PC-3 (cell line): ENCODE data around the gene GUCA2A. TPM values are rescaled to one million over a fixed set of nuclear protein-coding genes. Genes with fewer than 3 reads are reported as not detected.

Experiments used
- ATAC-seq: fragments of 200-7000 bp; cut with Tn5 transposase; 2 replicates; pipeline ENCODE4 v1.9.1; 2020; ENCODE audit warnings: mild to moderate bottlenecking, moderate library complexity
- BruUV-seq: library from RNA; stranded (reverse); fragments of 400-500 nt; replicated peaks from 2 replicates; lab custom pipeline; 2021; lab: Mats Ljungman, UMichigan
- CTCF ChIA-PET: fragments of 300-600 bp; sonication (Branson Sonifier 250); formaldehyde crosslinking; loops from one replicate; lab custom pipeline; 2022; ENCODE audit warnings: antibody characterized with exemption; lab: Charles Lee
- POLR2A ChIA-PET: fragments of 300-600 bp; sonication (Branson Sonifier 250); formaldehyde crosslinking; loops from one replicate; lab custom pipeline; 2022; ENCODE audit warnings: antibody characterized with exemption; ENCODE audit not compliant: unreplicated experiment; lab: Charles Lee
- DNase-seq: peaks from one replicate; pipeline ENCODE4 v3.0.0-alpha.2; 2015
- H2AFZ ChIP-seq: fragments of 300-600 bp; sonication (generic); 2 replicates; pipeline ENCODE4 v1.6.0; 2016; ENCODE audit warnings: antibody characterized with exemption, low read length
- H3F3A ChIP-seq: fragments of 300-600 bp; sonication (generic); one replicate; pipeline ENCODE4 v1.6.0; 2017; ENCODE audit warnings: antibody characterized with exemption, low read length, control low read depth, mild to moderate bottlenecking; ENCODE audit not compliant: unreplicated experiment
- H3K27ac ChIP-seq: fragments of 300-600 bp; sonication (generic); 2 replicates; pipeline ENCODE4 v1.5.1; 2016; ENCODE audit warnings: mild to moderate bottlenecking, low read length
- H3K27me3 ChIP-seq: fragments of 300-600 bp; sonication (generic); 2 replicates; pipeline ENCODE4 v1.6.1; 2016; ENCODE audit warnings: low read length, mixed read lengths
- H3K36me3 ChIP-seq: fragments of 300-600 bp; sonication (generic); 2 replicates; pipeline ENCODE4 v1.6.1; 2016; ENCODE audit warnings: low read depth, mixed run types, low read length, mixed read lengths
- H3K4me1 ChIP-seq: fragments of 300-600 bp; sonication (generic); 2 replicates; pipeline ENCODE4 v1.5.1; 2016; ENCODE audit warnings: low read length; ENCODE audit not compliant: insufficient read depth
- H3K4me2 ChIP-seq: fragments of 300-600 bp; sonication (generic); 2 replicates; pipeline ENCODE4 v1.6.0; 2016; ENCODE audit warnings: low read length
- H3K4me3 ChIP-seq: fragments of 300-600 bp; sonication (generic); 2 replicates; pipeline ENCODE4 v1.5.1; 2016; ENCODE audit warnings: mild to moderate bottlenecking, low read length, mixed read lengths
- H3K79me2 ChIP-seq: fragments of 300-600 bp; sonication (generic); 2 replicates; pipeline ENCODE4 v1.6.1; 2017; ENCODE audit warnings: low read length, mixed read lengths
- H3K9ac ChIP-seq: fragments of 300-600 bp; sonication (generic); 2 replicates; pipeline ENCODE4 v1.6.0; 2016; ENCODE audit warnings: mild to moderate bottlenecking, low read length
- H3K9me2 ChIP-seq: fragments of 300-600 bp; sonication (generic); replicated peaks from 2 replicates; pipeline ENCODE4 v1.6.1; 2016; ENCODE audit warnings: mixed run types, low read length, mixed read lengths
- H3K9me3 ChIP-seq: fragments of 300-600 bp; sonication (generic); 2 replicates; pipeline ENCODE4 v1.6.1; 2016; ENCODE audit warnings: low read length, mixed read lengths
- H4K20me1 ChIP-seq: fragments of 300-600 bp; sonication (generic); 2 replicates; pipeline ENCODE4 v1.6.1; 2016; ENCODE audit warnings: low read length, mixed read lengths
- EZH2 ChIP-seq: fragments of 300-600 bp; sonication (generic); IDR thresholded peaks from one replicate; pipeline ENCODE4 v1.6.1; 2017; ENCODE audit warnings: antibody characterized with exemption, mild to moderate bottlenecking, low read length; ENCODE audit not compliant: unreplicated experiment
- EZH2phosphoT487 ChIP-seq: fragments of 300-600 bp; sonication (generic); IDR thresholded peaks from 2 replicates; pipeline ENCODE4 v1.6.1; 2018; ENCODE audit warnings: mild to moderate bottlenecking, antibody characterized with exemption, low read length, borderline replicate concordance
- intact Hi-C: fragments of 100-400 bp; cut with micrococcal nuclease; formaldehyde crosslinking; loops from 2 replicates; pipeline ENCODE4 v1.9.0; 2023
- total RNA-seq: library from RNA; depleted of rRNA; stranded (reverse); fragments of >200 nt; gene quantifications from 2 replicates; pipeline ENCODE4 v1.2.3, GENCODE V29; 2014
- TF ChIP-seq, protein P1 (sequence below): fragments of 300-600 bp; sonication (generic); conservative IDR thresholded peaks from 2 replicates; pipeline ENCODE4 v1.5.1; 2017; ENCODE audit warnings: antibody characterized with exemption, low read depth, mild to moderate bottlenecking, low read length

GUCA2A gene
- total RNA-seq, 1 experiment from 2014 or later, result not detected

DNA sequence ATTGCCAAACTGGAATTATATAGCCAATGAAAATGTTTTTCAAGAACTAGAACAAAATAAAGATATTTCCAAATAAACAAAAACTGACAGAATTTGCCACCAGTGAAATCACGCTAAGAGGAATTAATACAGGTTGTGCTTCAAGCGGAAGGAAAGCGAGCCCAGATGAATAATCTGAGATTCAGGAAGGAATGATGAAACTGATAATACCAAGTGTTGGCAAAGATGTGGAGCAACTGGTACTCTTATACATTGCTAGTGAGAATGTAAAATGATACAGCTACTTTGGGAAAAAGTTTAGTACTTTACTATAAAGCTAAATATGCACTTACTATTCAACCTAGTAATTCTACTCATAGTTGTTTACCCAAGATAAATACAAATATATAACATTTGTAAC, 42.1 kb downstream of the GUCA2A start:
- no TSS peak for BruUV-seq
- Histone ChIP-seq H3K9me3 (no peaks in the 10 kb centered on the region), H3K9ac (no peak overlapping the region), H3F3A (no peaks in the 10 kb centered on the region), H3K79me2 (no peaks in the 10 kb centered on the region), H4K20me1 (no peaks in the 10 kb centered on the region), H3K9me2 (no peaks in the 10 kb centered on the region), H3K4me1 (peaks cover 7% of the 10 kb centered on the region; the same call in 1 of the 2 replicates), H3K27me3 (no peaks in the 10 kb centered on the region), H3K27ac (no peak overlapping the region), H2AFZ (no peak overlapping the region), H3K4me3 (no peak overlapping the region), H3K4me2 (no peak overlapping the region), H3K36me3 (no peaks in the 10 kb centered on the region)
- ChIA-PET CTCF (no interaction called here), POLR2A (no interaction called here)
- intact Hi-C loops, result no loop called here
- DNase-seq (no peak), ATAC-seq (no peak)
- TF ChIP-seq EZH2 (no peak), EZH2phosphoT487 (no peak)
- TF ChIP-seq, protein P1, sequence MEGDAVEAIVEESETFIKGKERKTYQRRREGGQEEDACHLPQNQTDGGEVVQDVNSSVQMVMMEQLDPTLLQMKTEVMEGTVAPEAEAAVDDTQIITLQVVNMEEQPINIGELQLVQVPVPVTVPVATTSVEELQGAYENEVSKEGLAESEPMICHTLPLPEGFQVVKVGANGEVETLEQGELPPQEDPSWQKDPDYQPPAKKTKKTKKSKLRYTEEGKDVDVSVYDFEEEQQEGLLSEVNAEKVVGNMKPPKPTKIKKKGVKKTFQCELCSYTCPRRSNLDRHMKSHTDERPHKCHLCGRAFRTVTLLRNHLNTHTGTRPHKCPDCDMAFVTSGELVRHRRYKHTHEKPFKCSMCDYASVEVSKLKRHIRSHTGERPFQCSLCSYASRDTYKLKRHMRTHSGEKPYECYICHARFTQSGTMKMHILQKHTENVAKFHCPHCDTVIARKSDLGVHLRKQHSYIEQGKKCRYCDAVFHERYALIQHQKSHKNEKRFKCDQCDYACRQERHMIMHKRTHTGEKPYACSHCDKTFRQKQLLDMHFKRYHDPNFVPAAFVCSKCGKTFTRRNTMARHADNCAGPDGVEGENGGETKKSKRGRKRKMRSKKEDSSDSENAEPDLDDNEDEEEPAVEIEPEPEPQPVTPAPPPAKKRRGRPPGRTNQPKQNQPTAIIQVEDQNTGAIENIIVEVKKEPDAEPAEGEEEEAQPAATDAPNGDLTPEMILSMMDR, result no peak

GRCh38 chr1:42118125-42118524, 46.4 kb downstream of the GUCA2A start:
- Histone ChIP-seq H3F3A (no peaks in the 10 kb centered on the region), H3K4me3 (no peak overlapping the region), H3K27ac (no peak overlapping the region), H3K4me1 (no peaks in the 10 kb centered on the region), H3K36me3 (no peaks in the 10 kb centered on the region), H3K27me3 (no peaks in the 10 kb centered on the region), H3K79me2 (no peaks in the 10 kb centered on the region), H3K9ac (no peak overlapping the region), H3K9me2 (no peaks in the 10 kb centered on the region), H3K4me2 (no peak overlapping the region), H4K20me1 (no peaks in the 10 kb centered on the region), H3K9me3 (no peaks in the 10 kb centered on the region), H2AFZ (no peak overlapping the region)
- TF ChIP-seq EZH2 (no peak), EZH2phosphoT487 (no peak)
- intact Hi-C loops, result no loop called here
- ChIA-PET CTCF (no interaction called here), POLR2A (no interaction called here)
- ATAC-seq (no peak), DNase-seq (no peak)
- no TSS peak for BruUV-seq

DNA sequence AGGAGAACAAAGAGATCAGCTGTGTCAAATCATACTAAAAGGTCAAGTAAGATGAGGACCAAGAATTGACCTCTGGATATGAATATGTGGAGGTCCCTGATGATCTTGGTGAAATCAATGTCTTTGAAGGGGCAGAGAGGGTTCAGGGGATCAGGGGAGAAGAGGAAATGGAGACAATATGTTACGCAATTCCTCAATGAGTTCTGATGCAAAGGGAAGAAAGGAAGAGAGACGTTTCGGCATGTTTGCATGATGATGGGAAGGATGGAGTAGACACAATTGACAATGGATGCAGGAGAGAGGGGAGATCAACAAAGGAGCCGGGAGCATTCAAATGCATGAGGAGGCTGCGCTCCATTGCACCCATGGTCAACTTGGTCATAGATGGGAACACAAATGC, 47.3 kb downstream of the GUCA2A start:
- TF ChIP-seq, protein P1, result no peak
- TF ChIP-seq EZH2phosphoT487 (no peak), EZH2 (no peak)
- no peak overlapping the region for H3K9ac ChIP-seq
- ATAC-seq (no peak), DNase-seq (no peak)
- H2AFZ ChIP-seq, result no peak overlapping the region
- no peak overlapping the region for H3K4me2 ChIP-seq
- CTCF ChIA-PET, result no interaction called here
- H3K27ac ChIP-seq, result no peak overlapping the region
- no peaks in the 10 kb centered on the region for H3K36me3 ChIP-seq
- H4K20me1 ChIP-seq, result no peaks in the 10 kb centered on the region
- H3F3A ChIP-seq, result no peaks in the 10 kb centered on the region
- H3K4me3 ChIP-seq, result no peak overlapping the region
- no peaks in the 10 kb centered on the region for H3K9me2 ChIP-seq
- POLR2A ChIA-PET, result no interaction called here
- H3K4me1 ChIP-seq, result no peaks in the 10 kb centered on the region
- no peaks in the 10 kb centered on the region for H3K9me3 ChIP-seq
- no TSS peak for BruUV-seq
- intact Hi-C loops, result no loop called here
- H3K79me2 ChIP-seq, result no peaks in the 10 kb centered on the region
- H3K27me3 ChIP-seq, result no peaks in the 10 kb centered on the region
